Activated T-helper 1 cell treated with Interleukin-2 at 50 U/mL for 16 hours (primary cell): ENCODE data around the gene ASB3.
"Not testable (repeated sequence)": the region's sequence is repeated elsewhere in the genome, so short reads cannot be mapped to it uniquely, and the experiment has no call there.

Experiments used
- DNase-seq: peaks from one replicate; pipeline ENCODE4 v3.0.0-alpha.2; 2020; ENCODE audit warnings: low read depth

The ASB3 gene

DNA sequence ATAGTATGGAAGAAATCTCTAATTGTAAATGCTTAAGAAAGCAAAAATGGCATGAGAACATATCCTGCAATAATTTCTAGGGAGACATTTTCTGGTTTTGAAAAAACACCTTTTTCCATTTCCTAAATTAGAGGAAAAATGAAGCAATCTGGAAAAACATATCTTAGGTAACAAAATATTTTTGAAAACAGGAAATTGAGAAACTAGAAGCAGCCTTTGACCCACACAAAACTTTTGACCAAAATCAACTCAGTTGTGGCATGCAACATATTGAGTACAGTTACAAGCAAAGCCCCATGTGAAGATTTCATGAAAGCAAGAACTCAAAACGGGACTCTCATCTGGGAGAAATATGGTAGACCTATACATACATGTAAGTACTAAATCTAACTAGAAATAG lies 47.7 kb downstream of the ASB3 start:
- no peak for DNase-seq

GRCh38 chr2:53737091-53737490 lies 49.7 kb downstream of the ASB3 start:
- no peak for DNase-seq

DNA sequence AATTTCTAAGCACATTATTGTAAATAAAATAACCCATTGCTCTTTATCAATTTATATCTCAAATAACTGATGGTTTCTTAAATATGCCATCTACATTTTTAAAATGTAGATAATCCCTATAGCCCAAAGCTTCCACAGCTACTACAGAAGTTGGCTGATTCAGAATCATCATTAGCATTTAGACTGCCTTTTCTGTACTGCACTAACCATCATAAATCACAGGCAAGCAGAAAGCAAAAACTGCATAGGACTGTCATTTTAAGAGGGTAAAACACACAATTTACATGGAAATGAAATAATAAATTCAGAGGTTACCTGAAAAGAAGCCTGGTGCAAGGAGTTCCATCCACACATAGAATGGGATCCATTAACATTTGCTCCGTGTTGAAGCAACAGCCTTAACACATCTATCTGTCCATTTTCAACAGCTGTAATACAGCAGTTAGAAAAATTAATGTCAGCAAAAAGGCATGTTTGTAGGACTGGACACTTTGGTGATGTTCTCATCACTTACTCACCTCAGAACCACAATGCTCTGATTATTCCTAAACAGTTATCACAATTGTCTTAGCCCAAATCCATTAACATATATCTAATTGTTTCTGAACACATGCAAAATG lies 57.5 kb downstream of the ASB3 start:
- DNase-seq, result no peak

DNA sequence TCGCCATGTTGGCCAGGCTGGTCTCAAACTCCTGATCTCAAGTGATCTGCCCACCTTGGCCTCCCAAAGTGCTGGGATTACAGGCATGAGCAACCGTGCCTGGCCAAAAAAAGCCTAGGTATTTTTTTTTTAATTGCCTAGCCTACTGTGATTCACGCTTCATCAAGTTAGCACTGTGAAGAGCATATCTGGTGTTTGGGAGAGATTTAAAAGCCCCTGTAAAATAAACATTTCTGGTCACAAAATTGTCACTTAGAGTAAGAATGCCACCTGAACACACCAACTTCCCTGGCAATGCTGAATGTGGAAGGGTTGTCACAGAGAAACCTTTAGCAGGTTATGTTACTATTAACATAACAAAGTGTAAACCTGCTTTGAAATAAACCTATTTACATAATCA lies 58.8 kb downstream of the ASB3 start:
- DNase-seq, result no peak

DNA sequence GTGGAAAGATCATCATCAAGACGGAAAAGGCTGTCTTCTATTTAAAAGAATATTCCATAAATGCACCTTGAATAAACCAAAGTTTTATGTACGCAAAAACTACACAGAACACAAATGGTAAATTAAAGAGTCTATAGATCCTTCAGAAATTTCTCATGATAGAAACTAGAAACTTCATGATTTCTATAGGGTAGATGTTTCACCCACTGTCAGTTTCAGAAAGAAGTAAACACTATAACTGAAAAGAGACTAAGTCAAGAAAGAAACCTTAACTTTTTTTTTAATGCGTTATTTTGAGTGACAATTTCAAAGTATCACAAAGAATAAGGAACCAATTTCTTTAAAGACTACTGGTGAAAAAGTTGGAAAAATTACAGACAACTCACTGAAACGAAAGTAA lies 61.1 kb downstream of the ASB3 start:
- no peak for DNase-seq

DNA sequence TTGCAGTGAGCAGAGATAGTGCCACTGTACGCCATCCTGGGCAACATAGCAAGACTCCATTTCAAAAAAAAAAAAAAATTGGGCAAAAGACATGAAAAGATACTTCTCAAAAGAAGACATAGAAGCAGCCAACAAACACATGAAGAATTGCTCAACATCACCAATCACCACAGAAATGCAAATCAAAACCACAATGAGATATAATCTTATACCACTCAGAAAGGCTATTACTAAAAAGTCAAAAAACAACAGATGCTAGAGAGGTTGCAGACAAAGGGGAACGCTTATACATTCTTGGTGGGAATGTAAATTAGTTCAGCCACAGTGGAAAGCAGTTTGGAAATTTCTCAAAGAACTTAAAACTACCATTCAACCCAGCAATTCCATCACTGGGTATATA lies 62.2 kb downstream of the ASB3 start:
- DNase-seq, result no peak

- not testable (repeated sequence) for DNase-seq
Observed at GRCh38 chr2:53720944-53721343, 65.8 kb downstream of the ASB3 start.

DNA sequence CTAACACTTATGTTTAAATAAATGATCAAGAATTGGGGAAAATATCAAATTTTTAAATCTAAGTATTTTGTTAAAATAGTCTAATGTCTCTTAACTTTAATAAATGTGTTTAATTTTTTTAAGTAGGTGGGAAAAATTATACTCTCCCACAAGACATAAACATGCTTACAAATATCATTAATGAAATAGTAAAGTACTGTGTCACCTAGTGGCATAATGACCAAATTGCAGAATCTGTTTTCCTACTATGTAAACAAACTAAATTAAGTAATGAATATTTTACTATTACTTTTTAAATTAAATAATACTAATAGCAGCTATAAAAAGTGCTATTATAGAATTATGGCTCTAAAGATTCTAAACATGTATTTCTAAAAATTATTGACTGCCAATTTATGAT lies 71.2 kb downstream of the ASB3 start:
- DNase-seq, result no peak

DNA sequence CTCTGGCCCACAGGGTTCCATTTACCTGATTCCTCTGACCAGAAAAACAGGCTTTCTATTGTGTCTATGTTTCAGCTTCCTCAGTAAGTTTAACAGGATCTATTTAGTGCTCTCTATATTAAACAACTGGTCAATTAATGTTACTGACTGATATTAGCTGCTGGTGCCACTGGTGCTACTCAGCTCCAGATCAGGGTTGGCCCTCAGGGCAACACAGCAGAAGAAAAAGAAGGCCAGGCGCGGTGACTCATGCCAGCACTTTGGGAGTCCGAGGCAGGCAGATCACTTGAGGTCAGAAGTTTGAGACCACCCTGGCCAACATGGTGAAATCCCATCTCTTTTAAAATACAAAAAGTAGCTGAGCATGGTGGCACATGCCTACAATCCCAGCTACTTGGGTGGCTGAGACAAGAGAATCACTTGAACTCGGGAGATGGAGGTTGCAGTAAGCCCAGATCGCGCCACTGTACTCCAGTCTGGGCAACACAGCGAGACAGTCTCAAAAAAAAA lies 75.4 kb downstream of the ASB3 start:
- no peak for DNase-seq

DNA sequence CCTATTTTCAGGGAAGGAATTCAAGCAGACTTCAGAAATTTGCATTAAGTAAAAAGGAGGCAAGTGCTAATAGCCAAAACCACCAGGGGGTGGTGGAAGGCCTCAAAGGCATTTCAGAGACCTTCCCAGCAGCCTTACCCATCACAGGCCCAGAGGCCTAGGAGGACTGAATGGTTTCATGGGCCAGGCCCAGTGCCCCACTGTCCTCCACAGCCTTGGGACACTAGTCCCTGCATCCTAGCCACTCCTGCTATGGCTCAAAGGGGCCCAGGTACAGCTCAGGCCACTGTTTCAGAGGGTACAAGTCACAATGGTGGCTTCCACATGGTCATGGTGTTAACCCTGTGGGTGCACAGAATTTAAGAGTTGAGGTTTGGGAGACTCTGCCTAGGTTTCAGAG lies 77.8 kb downstream of the ASB3 start:
- no peak for DNase-seq

DNA sequence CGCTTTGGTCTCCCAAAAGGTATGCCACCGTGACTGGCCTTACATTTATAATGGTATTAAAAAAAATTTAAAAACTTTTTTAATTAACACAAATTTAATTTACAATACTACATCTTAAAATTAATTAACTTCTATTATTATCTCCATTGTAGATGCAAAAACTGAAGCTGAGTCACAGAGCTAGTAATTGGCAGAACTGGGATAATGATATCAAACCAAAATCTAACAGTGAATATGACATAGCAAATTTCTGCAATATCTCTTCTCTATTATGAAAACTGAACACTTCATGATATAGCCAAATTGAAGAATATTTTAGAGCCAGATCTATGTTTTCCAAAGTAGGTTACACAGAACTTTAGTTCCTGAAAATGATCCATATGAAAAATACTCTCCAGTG lies 85.5 kb downstream of the ASB3 start:
- no peak for DNase-seq

- no peak for DNase-seq
Observed at GRCh38 chr2:53697686-53698085, 89.1 kb downstream of the ASB3 start.

DNA sequence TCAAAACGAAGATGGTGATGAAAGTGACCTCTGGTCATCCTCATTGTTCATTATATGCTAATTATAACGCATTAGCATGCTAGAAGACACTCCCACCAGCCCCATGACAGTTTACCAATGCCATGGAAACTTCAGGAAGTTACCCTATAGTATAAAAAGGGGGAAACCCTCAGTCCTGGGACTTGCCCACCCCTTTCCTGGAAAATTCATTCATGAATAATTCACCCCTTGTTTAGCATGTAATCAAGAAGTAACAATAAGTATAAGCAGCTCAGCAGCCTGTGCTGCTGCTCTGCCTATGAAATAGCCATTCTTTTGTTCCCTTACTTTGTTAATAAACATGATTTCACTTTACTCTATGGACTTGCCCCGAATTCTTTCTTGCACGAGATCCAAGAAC lies 89.7 kb downstream of the ASB3 start:
- DNase-seq, result no peak

GRCh38 chr2:53695575-53695974 lies 91.2 kb downstream of the ASB3 start:
- DNase-seq, result no peak

DNA sequence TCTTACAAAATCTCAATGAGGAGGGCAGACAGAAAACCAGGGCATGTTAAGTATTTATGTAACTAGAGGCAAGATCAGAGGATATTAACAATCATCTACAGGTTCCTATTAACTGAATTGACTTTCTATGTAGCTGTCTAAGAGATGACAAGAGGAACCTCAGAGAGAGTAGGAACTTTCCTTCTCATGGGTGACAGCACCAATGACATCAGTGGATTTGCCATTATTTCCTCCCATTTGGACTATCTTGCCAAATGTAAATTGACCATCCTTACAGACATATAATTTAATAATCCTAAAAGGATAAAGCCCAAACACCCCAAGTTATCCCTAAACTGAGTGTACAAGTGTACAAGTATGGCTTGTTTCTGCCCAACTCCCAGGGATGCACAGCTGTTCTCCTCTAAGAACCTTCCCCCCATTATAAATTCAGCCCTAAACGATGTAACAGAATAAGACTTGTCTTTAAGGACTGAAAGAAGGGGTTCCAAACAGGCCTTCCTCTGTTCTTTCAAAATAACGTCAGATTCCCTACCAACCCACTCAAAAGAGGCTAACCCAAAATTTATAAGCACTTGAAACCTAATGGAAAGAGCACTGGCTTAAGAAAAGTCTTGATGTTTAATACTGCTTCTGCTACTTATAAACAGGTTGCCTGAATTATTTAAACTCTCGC lies 92.5 kb downstream of the ASB3 start:
- DNase-seq, result no peak

DNA sequence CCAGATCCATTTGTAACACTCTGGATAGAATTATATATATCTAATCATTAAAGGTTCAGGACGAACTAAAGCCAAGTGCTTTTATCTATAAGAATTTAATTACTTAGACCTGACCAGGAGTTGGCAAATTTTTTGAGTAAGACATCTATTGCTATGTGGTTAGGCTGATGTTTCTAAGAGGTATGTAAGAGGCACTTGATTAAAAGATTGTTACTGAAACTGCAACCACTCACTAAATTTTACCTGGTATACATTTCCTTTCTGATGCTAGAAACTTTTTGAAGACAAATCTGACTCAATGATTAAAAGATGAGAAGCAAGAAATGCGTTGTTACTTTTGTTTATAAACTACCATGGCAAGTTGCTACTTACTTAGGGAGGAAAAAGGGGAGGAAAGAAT lies 95.9 kb downstream of the ASB3 start:
- DNase-seq, result no peak

DNA sequence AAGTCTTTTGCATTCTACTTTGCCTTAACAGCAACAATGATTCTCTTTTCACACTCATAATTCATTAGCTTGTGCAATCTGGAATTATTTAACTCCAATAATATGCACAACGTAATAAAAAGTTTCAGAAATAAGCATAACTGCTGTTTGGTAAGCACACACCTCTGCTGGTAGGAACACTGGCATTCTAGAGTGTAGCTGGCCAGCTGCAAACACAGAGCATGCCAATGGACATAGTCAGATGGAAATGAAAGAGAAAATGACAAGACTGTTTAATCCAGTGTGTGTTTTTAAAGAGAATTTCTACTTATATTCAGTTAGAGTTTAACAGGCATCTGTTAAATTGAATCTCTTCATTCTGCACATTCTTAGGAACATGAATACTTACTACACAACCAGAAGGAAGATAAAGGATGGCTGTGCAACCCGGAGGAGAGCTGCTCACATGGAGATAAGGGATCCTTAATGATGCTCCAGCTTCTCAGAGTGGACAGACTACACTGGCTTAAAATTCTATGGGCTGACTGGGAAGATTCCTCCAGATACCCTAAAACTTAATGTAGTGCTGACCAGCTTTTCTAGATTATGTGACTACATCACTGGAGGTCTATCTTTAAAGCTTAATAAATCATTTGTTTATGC lies 113.8 kb downstream of the ASB3 start:
- no peak for DNase-seq

DNA sequence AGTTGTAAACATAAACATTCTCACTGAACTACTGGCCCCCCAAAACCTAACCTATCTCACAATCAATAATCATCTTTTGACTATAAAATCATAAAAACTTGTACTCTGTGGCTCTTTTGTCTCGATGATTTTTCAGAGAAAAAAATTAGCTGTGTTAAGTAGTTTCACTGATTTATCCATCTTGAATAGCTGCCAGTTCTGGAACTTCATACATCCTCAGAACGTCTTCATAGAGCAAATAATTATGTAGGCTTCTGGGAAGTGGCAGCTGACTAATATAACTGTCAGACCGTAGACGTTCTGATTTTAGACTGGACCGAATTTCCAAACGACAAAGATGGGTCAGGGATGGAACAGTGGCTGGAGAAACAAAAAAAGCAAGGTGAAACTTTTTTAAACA lies 116.4 kb downstream of the ASB3 start:
- no peak for DNase-seq

GRCh38 chr2:53668624-53669026 lies 118.1 kb downstream of the ASB3 start:
- no peak for DNase-seq

DNA sequence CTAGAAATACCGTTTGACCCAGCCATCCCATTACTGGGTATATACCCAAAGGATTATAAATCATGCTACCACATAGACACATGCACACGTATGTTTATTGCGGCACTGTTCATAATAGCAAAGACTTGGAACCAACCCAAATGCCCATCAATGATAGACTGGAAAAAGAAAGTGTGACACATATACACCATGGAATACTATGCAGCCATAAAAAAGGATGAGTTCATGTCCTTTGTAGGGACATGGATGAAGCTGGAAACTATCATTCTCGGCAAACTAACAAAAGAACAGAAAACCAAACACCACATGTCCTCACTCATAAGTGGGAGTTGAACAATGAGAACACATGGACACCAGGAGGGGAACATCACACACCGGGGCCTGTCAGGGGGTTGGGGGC lies 119.6 kb downstream of the ASB3 start:
- not testable (repeated sequence) for DNase-seq

- DNase-seq, result no peak
Observed at GRCh38 chr2:53660886-53661285, 125.9 kb downstream of the ASB3 start.

DNA sequence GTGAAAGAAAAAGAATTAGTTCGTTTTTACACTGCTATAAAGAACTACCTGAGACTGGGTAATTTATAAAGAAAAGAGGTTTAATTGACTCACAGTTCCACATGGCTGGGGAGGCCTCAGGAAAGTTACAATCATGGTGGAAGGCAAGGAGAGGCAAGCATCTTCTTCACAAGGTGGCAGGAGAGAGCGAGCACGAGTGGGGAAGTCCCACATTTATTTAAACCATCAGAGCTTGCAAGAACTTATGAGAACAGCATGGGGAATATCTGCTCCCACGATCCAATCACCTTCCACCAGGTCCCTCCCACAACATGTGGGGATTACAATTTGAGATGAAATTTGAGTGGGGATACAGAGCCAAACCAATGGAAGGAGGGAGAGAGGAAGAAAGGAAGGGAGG lies 128.3 kb downstream of the ASB3 start:
- not testable (repeated sequence) for DNase-seq

- DNase-seq, result no peak
Observed at GRCh38 chr2:53655256-53655655, 131.5 kb downstream of the ASB3 start.

GRCh38 chr2:53654396-53654795 lies 132.4 kb downstream of the ASB3 start:
- DNase-seq, result no peak
